COLO668 (cell line): ENCODE results near the gene EPHA8.

Experiments used
- DNase-seq: peaks from one replicate; lab custom pipeline; 2025; ENCODE audit not compliant: unreplicated experiment; lab: John Stamatoyannopoulos, UW

Gene EPHA8

DNA sequence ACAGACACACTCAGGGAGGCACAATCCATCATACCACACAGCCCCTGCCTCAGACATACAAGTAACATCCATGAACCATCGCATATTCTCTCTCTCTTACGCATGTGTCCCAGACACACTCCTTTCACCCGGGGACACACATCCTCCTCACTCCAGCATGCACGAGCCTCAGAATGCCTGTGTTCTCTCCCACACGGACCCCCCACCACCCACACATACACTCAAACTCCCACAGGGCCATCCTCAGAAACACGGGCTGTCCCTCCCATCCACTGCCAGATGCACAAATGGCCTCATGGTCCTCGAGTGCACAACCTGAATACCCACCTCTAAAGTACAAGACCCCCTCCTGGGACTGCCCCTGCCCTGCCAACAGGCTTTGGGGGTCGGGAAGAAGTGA is 78.0 kb downstream of the EPHA8 start:
- DNase-seq, result no peak

DNA sequence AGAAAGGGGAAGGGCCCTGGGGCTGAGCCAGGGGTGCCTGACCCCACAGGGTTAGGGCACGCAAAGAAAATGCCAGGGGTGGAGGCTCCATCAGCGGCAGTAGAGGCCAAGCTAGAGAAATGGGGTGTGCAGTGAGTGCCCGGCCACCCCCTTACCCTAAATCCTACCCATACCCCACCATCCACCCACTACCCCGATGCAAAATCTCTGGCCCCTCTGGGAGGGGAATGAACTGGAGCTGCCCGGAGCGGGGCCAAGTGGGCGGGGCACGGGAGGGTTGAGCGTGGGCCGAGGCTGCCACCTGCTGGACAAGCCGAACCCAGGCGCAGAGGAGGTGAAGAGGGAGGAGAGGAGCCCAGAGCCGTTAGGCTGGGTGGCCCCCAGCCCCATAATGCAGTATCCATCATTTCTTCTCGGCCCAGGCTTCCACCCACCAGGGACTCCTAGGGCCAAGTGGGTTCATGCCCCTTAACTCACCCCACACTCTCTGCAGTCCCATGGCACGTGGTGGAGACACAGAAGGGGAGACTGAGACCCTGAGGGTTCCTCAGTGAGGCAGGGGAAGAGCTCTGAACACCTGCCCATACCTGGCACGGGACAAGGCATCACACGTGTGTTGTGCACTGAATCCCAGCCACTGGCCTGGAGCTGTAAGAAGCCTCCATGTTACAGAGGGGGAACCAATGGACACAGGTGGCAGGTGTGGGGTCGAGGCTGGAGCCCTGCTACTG is 78.8 kb downstream of the EPHA8 start:
- DNase-seq, result peak; percentile 85

DNA sequence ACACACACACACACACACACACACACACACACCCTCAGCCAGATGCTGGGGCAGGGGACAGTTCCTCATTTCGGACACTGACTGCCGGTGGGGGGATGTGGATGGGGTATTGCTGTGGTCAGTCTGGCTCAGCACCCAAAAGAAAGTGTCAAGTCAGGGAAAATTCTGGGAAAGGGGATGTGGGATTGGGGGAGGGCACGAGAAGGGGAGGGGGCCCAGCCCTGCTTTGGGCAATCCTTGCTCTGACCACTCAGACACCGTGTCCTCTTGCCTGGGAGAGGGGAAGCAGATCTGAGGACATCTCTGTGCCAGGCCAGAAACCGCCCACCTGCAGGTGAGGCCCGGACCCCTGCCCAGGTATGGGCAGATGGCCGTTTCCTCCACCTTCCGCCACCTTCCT is 80.1 kb downstream of the EPHA8 start, which contains the start of gene C1QC:
C1QC (plus strand) TSS at position 253 of the 400 bp plus-strand sequence. CDS start 391 bp downstream, outside the sequence.
- no peak for DNase-seq

DNA sequence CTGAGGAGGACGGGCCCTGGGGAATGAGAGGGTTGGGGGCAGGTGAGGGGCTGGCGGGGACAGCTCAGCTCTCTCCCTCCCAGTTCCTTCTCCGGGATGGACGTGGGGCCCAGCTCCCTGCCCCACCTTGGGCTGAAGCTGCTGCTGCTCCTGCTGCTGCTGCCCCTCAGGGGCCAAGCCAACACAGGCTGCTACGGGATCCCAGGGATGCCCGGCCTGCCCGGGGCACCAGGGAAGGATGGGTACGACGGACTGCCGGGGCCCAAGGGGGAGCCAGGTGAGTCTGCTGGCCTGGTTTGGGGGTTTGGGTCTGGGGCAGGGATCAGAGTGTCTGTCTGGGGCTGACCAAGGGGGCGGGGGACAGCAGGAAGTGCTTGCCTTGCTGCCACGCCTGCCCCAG is 80.6 kb downstream of the EPHA8 start:
- no peak for DNase-seq

DNA sequence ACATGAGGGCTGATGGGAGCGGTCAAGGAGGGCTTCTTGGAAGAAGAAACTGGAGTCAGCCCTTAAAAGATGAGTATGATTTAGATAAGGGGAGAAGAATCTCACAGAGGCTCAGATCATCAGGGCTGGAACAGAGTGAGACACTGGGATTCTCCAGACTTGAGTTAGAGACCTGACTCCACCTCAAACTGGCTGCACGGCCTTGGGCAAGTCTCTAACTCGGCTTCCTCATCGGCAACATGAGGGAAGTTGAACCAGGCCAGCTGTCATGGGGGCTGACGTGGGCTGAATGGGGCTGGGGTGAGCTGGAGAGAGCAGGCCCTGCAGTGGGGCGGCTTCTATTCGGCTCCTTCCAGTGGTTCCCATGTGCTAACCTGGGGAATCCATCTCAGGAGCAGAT is 82.6 kb downstream of the EPHA8 start:
- DNase-seq, result no peak

DNA sequence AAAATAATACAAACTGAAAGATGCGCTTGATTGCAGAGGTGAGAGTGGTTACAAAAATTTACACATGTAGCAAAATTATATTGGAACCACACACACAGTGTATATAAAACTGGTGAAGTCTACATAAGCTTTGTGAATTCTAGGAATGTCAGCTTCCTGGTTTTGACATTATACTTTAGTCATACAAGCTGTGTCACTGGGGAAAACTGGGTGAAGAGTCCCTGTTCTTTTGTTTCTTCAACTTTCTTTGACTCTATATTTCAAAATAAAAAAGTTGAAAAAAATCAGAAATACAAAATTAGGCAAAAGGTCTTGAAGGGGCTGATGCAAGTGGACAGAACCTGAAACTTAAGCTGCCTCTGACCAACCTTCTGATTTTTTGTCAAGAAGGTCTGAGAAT is 83.1 kb downstream of the EPHA8 start:
- DNase-seq, result no peak

DNA sequence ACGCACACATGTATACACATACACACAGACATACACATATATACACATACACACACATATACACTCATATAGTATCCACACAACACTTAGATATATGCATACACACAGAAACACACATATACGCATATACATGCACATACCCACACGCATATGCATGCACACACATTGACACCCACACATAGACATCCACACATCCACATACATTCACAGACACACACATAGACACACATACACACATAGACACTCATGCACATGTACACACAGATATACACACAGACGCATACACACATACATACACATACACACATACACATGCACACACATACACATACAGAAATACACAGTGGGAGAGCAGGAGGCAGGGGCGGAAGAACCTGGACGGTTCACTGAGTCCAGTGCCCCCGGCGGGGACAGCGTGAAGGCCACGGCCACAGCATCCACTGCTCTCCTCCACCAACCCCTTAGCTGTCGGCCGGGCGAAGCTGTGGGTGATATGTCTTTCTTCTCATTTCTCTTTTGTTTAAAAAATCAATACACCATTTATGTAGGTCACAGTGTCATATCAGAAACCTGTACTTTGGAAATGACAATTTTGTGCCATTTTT is 86.9 kb downstream of the EPHA8 start:
- DNase-seq, result no peak

DNA sequence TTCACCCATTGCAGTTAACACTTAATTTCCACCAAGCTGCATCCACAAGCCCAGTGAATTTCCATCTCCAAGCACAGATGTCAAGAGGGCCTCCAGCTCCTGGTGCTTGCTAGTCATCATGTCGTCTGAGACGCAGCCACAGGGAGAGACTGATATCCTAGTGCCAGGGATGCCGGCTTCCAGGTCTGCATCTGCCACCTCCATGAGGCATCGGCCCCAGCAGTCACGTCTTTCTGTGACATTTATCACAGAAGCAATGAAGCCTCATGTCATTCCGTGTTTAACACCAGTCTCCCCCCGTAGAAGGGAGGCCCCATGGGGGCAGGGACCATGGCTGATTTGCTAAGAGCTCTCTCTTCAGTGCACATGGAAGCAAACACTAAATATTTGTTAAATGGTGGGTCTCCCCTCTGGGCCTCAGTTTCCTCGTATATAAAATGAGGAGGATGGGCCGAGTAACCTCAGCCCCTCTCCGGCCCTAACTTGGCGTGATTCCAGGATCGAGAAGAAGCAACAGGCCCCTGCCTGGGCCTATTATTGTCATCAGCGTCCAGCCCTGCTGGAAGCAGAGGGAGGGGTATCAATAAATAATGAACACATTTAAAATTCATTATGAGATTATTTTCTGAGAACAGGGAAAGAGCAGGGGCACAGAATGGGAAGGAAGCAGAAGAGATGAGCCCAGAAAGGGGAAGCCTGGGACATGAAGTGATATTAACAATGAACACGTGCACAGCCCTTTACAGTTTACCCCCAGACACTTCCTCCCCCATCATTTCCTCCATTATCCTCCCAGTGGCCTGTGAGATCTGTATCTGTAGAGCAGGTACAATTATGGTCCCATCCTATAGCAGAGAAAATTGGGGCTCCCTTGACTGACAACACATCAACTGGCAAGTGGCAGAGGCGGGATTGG is 88.9 kb downstream of the EPHA8 start:
- no peak for DNase-seq

DNA sequence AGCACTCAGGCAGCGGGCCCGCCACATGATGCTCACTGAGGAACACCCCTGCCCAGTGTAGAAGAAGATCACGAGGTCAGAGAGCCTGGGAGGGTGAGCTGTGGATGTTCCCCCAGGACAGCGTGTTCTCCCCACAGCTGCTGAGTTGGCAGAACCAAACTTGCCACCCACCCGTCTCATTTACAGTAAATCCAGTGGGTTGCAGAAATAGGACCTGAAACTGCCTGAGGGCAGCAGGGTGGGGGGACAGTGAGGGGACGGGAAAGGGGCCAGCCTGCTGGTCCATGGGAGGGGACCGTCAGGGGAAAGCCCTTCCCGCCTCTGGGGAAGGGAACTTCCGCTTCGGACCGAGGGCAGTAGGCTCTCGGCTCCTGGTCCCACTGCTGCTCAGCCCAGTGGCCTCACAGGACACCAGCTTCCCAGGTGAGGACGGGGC is 89.6 kb downstream of the EPHA8 start, which contains the start of gene C1QB:
C1QB (plus strand) TSS at position 356 of the 436 bp plus-strand sequence. CDS start 6,227 bp downstream, outside the sequence.
- no peak for DNase-seq
